Vagina (tissue), 2 donors: ENCODE measurements around the gene POTEE. TPM values are rescaled to one million over a fixed set of nuclear protein-coding genes. Genes with fewer than 3 reads are reported as not detected.
"Not testable (repeated sequence)": the region's sequence is repeated elsewhere in the genome, so short reads cannot be mapped to it uniquely, and the experiment has no call there.

Experiments
- DNase-seq, 2 donors: peaks; one replicate each; pipeline ENCODE4 v3.0.0-alpha.2; 2017; ENCODE audit errors: extremely low spot score in 2 of 2
- H3K27ac ChIP-seq: fragments of 200-600 bp; sonication (generic); one replicate; pipeline ENCODE4 v1.5.1; 2019
- H3K27me3 ChIP-seq: fragments of 200-600 bp; sonication (generic); one replicate; pipeline ENCODE4 v1.5.1; 2019
- H3K36me3 ChIP-seq, 2 donors: fragments of 200-600 bp; sonication (generic); one replicate each; pipeline ENCODE4 v1.5.1; 2017 to 2019
- H3K4me1 ChIP-seq: fragments of 200-600 bp; sonication (generic); one replicate; pipeline ENCODE4 v1.5.1; 2019
- H3K4me3 ChIP-seq, 2 donors: fragments of 200-600 bp; sonication (generic); 1 replicate in 1 of 2; 2 replicates in 1 of 2; pipeline ENCODE4 v1.5.1; 2016 to 2019
- H3K9me3 ChIP-seq: fragments of 200-600 bp; sonication (generic); one replicate; pipeline ENCODE4 v1.5.1; 2019
- intact Hi-C: fragments of 100-400 bp; cut with DNase I; formaldehyde crosslinking; loops from one replicate; pipeline ENCODE4 v1.15.1; 2023
- small RNA-seq: library from RNA; depleted of rRNA; stranded (forward); fragments of <200 nt; gene quantifications from one replicate; pipeline ENCODE3, GENCODE V24; 2016
- total RNA-seq: library from RNA; depleted of rRNA; stranded (reverse); fragments of >200 nt; gene quantifications from one replicate; pipeline ENCODE4 v1.2.3, GENCODE V29; 2016

Gene POTEE
- total RNA-seq, 1 donor from 2014 or later, result not detected

DNA sequence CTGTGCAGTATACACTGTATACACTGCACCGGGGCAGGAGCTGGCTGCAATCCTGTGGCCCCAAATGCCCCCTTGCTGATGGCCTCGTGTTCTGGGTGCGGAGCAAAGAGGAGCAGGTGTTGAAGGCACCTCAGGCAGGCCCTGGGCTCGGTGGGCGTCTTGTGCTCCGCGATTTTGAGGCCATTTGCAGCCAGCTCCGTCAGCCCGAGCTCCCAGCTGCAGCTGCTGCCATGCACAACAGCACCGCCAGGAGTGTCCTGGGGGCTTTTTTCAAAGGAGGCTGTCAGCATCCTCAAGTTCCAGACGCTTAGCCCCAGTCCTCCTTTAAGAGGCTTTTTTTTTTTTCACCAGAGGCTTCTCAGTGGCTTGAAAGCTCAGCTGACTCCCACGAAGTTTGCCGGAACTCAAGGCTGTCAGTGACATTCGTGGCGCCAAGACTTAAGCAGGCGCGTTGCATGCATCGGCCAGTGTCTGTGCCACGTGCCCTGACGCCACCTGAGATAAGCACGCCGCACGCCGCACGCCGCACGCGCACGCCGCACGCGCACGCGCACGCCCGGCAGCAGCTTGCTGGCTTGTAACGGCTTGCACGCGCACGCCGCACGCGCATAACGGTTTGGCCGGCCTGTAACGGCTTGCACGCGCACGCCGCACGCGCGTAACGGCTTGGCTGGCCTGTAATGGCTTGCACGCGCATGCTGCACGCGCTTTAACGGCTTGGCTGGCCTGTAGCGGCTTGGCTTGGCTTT lies 8.1 kb downstream of the POTEE start:
- H3K36me3 ChIP-seq, H3K27ac ChIP-seq, intact Hi-C loops, H3K27me3 ChIP-seq, H3K4me3 ChIP-seq, DNase-seq, H3K9me3 ChIP-seq, H3K4me1 ChIP-seq: not testable (repeated sequence)

DNA sequence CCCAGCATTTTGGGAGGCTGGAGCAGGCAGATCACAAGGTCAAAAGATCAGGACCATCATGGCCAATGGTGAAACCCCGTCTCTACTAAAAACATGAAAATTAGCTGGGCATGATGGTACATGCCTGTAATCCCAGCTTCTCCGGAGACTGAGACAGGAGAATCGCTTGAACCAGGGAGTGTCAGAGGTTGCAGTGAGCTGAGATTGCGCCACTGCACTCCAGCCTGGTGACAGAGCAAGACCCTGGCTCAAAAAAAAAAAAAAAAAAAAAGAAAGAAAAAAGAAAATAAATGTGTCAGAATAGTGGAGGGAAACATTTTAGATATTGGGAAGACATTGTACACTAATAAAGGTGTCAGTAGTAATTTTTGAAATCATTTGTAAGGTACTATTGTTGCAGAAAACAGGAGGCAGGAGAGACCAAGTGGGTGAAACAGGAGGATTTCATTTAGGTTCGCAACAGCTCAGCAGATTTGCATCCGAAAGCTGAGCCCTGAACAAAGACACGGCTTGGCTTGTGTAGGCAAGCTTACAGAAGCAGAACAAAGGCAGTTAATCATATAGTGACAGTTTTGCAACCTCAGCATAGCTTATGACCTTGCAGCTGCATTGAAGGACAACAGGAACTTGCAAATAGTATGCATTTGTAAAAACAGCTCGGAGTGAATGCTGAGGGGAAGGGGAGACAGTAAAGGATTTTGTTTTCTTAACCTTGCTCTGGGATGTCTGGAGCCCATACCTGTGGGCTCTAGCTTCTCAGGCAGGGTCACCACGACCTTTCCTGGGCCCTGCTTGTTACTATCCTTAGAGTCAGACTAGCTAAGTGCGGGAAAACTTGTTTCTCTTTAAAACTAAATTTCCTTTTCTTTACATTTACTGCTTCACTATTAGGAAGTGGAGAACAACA lies 26.5 kb downstream of the POTEE start:
- DNase-seq, H3K27me3 ChIP-seq, H3K27ac ChIP-seq, H3K4me1 ChIP-seq, H3K36me3 ChIP-seq, H3K9me3 ChIP-seq, intact Hi-C loops, H3K4me3 ChIP-seq: not testable (repeated sequence)

Small RNAs within 50 kb of the gene (small RNA-seq; reads per million reads assigned to genes)
- gene AC009477.1, result not detected
- not detected for gene RNU6-127P

Other genes with a start within 250 kb of the POTEE start
- 56.7 TPM for gene FAM168B, start 116.1 kb upstream of the POTEE start, total RNA-seq
- gene PLEKHB2, start 104.2 kb upstream of the POTEE start, total RNA-seq, result 46.7 TPM
- not detected for gene RAB6D, start 154.6 kb downstream of the POTEE start, total RNA-seq